Midbrain (tissue), 1 donor: ENCODE data around the gene THOC6.
A peak's percentile ranks its signal among the peaks of the same experiment; 100 is the strongest.
"Not testable (repeated sequence)": the region's sequence is repeated elsewhere in the genome, so short reads cannot be mapped to it uniquely, and the experiment has no call there.

Source experiments
- DNase-seq: peaks from one replicate; lab custom pipeline; 2025; lab: John Stamatoyannopoulos, UW

Gene THOC6

GRCh38 chr16:3054965-3055733 lies 31.3 kb downstream of the THOC6 start:
- no peak for DNase-seq

- DNase-seq, result not testable (repeated sequence)
Observed at GRCh38 chr16:3055734-3056115, 31.9 kb downstream of the THOC6 start.

- no peak for DNase-seq
Observed at GRCh38 chr16:3056336-3057180, 32.7 kb downstream of the THOC6 start.

GRCh38 chr16:3057181-3058138 lies 33.6 kb downstream of the THOC6 start:
- no peak for DNase-seq

GRCh38 chr16:3058139-3059030 lies 34.5 kb downstream of the THOC6 start:
- peak; percentile 31 for DNase-seq

- DNase-seq, result peak; percentile 84
Observed at GRCh38 chr16:3059041-3059722, 35.3 kb downstream of the THOC6 start.

- DNase-seq, result no peak
Observed at GRCh38 chr16:3059723-3060242, 35.9 kb downstream of the THOC6 start.

GRCh38 chr16:3060339-3061127 lies 36.7 kb downstream of the THOC6 start:
- DNase-seq, result no peak

GRCh38 chr16:3062553-3062952 lies 38.7 kb downstream of the THOC6 start:
- DNase-seq, result no peak

- DNase-seq, result no peak
Observed at GRCh38 chr16:3063625-3064386, 40.0 kb downstream of the THOC6 start.

GRCh38 chr16:3065069-3065741 lies 41.4 kb downstream of the THOC6 start, which contains the start of gene IL32:
TSS of gene IL32 (plus strand) at chr16:3065640. CDS start at chr16:3065812, 172 bp downstream.
- no peak for DNase-seq

- no peak for DNase-seq
Observed at GRCh38 chr16:3065742-3066439, 42.1 kb downstream of the THOC6 start.

GRCh38 chr16:3066440-3066748 lies 42.6 kb downstream of the THOC6 start:
- no peak for DNase-seq

- no peak for DNase-seq
Observed at GRCh38 chr16:3068487-3068886, 44.7 kb downstream of the THOC6 start.

- DNase-seq, result not testable (repeated sequence)
Observed at GRCh38 chr16:3069146-3069545, 45.3 kb downstream of the THOC6 start.

GRCh38 chr16:3070608-3071111 lies 46.8 kb downstream of the THOC6 start:
- DNase-seq, result no peak

GRCh38 chr16:3071655-3072054 lies 47.8 kb downstream of the THOC6 start:
- no peak for DNase-seq
